Pancreas (tissue), 10 donors: ENCODE results near the gene CEP63. TPM values are rescaled to one million over a fixed set of nuclear protein-coding genes. Genes with fewer than 3 reads are reported as not detected.

Source experiments
- ATAC-seq, 4 donors: fragments of 200-7000 bp; cut with Tn5 transposase; one replicate each; pipeline versions ENCODE4 v1.8.0 to v1.9.1; 2020; ENCODE audit warnings: mild to moderate bottlenecking in 4 of 4, moderate library complexity in 4 of 4
- DNase-seq, 6 donors: peaks; one replicate each; pipeline ENCODE4 v3.0.0-alpha.2; 2020
- FAIRE-seq: peaks from 2 replicates; lab custom pipeline; 2012; peaks lifted over from hg19 to GRCh38; lab: Jason Lieb, UNC
- H3K27ac ChIP-seq, 4 donors: fragments of 200-600 bp; sonication (generic); 1 replicate in 3 of 4; 2 replicates in 1 of 4; pipeline versions ENCODE4 v1.5.0 to v1.8.0; 2020
- H3K27me3 ChIP-seq, 4 donors: fragments of 200-600 bp; one replicate each; pipeline ENCODE4 v1.8.0; 2021
- H3K36me3 ChIP-seq, 3 donors: fragments of 200-600 bp; sonication (generic) in 1 of 3; one replicate each; pipeline versions ENCODE4 v1.5.0 to v1.8.0; 2020 to 2021
- H3K4me1 ChIP-seq, 3 donors: fragments of 200-600 bp; one replicate each; pipeline ENCODE4 v1.8.0; 2021
- H3K4me3 ChIP-seq, 4 donors: fragments of 200-600 bp; sonication (generic) in 2 of 4; one replicate each; pipeline versions ENCODE4 v1.5.0 to v1.8.0; 2020 to 2021
- H3K9me3 ChIP-seq, 4 donors: fragments of 200-600 bp; one replicate each; pipeline ENCODE4 v1.8.0; 2021
- WGBS, 2 donors: extraction: QIAGEN DNeasy Blood & Tissue Kit; methylation state at CpG; one replicate each; pipeline ENCODE4 v1.1.7; 2013; 5-methylcytosine and 5-hydroxymethylcytosine counted together
- intact Hi-C, 3 donors: fragments of 100-400 bp; cut with DNase I; formaldehyde crosslinking; loops; one replicate each; pipeline versions ENCODE4 v1.11.1 to v1.14.2; 2022
- polyA plus RNA-seq, 2 donors: library from polyadenylated mRNA; stranded (reverse); fragments of 200-250 nt; gene quantifications; one replicate each; pipeline ENCODE4 v1.2.3, GENCODE V29; 2013
- total RNA-seq, 6 donors: library from RNA; stranded (reverse); fragmentation: NEBNext Ultra II Directional in 4 of 6; extraction: Animal tissue kit (Norgen Biotek cat#: 25700) in 4 of 6; gene quantifications; one replicate each; pipeline versions ENCODE4 v1.2.1 to v1.2.4, GENCODE V29; 2021 to 2023
- TF ChIP-seq, protein P1 (sequence below), 4 donors: fragments of 200-600 bp; sonication (generic) in 3 of 4; IDR thresholded peaks; one replicate each; pipeline versions ENCODE4 v1.5.0 to v1.8.0; 2021; ENCODE audit warnings: antibody characterized with exemption in 4 of 4
- donor health status: healthy with polysubstance abuse.
- donor health status: DM: no; HTN: no; CAD: no; lungs with moderate emphysema.
- donor health status: DM: no; HTN: no; CAD: no.
- donor health status: control.
- donor health status: control.
- donor health status: Bipolar disorder and iron deficiency.
- donor health status: DM: yes; HTN: yes; CAD: no.
- donor health status: DM: no; HTN: no; CAD: no.
- donor health status: DM: no; HTN: no; CAD: no.
- donor health status: DM: yes; HTN: yes; CAD: no.

CEP63 gene
- total and polyA plus RNA-seq, 8 donors: 8.9 to 17.2 (median 11.4) TPM

DNA sequence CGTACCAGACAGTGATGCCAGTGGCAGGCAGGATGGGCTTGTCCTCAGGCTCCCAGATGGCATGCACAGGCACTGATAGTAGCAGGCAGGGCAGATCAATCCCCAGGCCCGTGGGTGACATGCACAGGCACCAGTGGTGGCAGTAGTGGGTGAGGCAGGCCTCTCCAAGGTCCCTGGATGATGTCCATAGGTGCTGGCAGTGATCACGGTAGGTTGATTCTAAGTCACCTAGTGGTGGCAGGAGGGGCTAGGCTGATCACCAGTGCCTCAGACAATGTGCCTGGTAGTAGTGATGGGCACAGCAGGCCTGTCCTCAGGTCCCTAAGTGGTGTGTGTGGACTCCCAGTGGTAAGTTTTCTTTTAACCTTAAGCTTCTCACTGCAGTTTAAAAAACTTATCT, 19.6 kb downstream of the CEP63 start:
- DNase-seq (no peak), FAIRE-seq (no peak), ATAC-seq (no peak)
- Histone ChIP-seq H3K4me3 (no peak overlapping the region), H3K36me3 (peaks cover 0 to 3% (median 0%) of the 10 kb centered on the region in 3 donors), H3K4me1 (no peaks in the 10 kb centered on the region), H3K27ac (no peak overlapping the region), H3K9me3 (no peaks in the 10 kb centered on the region), H3K27me3 (no peaks in the 10 kb centered on the region)
- intact Hi-C loops: no loop called here
- TF ChIP-seq, protein P1, sequence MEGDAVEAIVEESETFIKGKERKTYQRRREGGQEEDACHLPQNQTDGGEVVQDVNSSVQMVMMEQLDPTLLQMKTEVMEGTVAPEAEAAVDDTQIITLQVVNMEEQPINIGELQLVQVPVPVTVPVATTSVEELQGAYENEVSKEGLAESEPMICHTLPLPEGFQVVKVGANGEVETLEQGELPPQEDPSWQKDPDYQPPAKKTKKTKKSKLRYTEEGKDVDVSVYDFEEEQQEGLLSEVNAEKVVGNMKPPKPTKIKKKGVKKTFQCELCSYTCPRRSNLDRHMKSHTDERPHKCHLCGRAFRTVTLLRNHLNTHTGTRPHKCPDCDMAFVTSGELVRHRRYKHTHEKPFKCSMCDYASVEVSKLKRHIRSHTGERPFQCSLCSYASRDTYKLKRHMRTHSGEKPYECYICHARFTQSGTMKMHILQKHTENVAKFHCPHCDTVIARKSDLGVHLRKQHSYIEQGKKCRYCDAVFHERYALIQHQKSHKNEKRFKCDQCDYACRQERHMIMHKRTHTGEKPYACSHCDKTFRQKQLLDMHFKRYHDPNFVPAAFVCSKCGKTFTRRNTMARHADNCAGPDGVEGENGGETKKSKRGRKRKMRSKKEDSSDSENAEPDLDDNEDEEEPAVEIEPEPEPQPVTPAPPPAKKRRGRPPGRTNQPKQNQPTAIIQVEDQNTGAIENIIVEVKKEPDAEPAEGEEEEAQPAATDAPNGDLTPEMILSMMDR (IDR thresholded peaks at IDR 0.05): no peak
- WGBS, 2 donors: 59 to 68% methylated on average over 3 of the region's 3 CpGs

DNA sequence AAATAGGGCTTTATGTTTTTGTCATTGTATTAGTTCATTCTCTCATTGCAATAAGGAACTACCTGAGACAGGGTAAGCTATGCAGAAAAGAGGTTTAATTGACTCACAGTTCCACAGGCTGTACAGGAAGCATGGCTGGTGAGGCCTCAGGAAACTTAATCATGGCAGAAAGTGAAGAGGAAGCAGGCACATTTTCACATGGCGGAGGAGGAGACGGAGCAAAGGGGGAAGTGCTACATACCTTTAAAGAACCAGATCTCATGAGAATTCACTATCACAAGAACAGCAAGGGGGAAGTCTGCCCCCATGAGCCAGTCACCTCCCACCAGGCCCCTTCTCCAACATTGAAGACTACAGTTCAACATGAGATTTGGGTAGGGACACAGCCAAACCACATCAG, 25.6 kb downstream of the CEP63 start:
- no peaks in the 10 kb centered on the region for H3K9me3 ChIP-seq
- no peak for ATAC-seq
- intact Hi-C loops: no loop called here

DNA sequence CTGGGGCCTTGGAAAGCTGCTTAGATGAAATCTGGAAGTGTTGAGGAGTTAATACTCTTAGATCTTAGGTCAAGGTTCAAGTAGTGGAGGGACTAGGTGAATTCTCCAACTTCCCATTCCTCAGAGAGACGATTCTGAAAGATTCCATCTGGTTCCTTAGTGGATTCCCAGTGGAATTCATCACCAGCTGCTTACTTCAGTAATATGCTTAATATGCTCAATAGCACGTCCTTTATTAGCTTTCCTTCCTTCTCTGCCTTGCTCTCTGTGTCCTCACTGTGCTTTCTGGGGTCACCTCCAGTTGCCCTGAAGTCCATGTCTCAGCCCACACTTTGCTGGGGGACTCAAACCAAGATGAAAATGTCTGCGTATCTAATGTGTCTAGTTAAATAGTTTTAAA, 31.0 kb downstream of the CEP63 start:
- no peaks in the 10 kb centered on the region for H3K4me1 ChIP-seq
- FAIRE-seq: no peak
- H3K9me3 ChIP-seq: no peaks in the 10 kb centered on the region
- ATAC-seq: no peak
- no peak for DNase-seq
- no peak overlapping the region for H3K4me3 ChIP-seq
- TF ChIP-seq, protein P1 (IDR thresholded peaks at IDR 0.05): no peak
- H3K36me3 ChIP-seq: no peaks in the 10 kb centered on the region
- intact Hi-C loops: no loop called here
- 84% methylated on average over 3 of the region's 3 CpGs for whole genome bisulfite sequencing, 2 donors
- no peaks in the 10 kb centered on the region for H3K27me3 ChIP-seq
- H3K27ac ChIP-seq: no peak overlapping the region

More for the DNA sequence above, 25.6 kb downstream of the CEP63 start:
- H3K4me3 ChIP-seq: no peak overlapping the region
- peaks cover 0 to 3% (median 0%) of the 10 kb centered on the region in 3 donors for H3K36me3 ChIP-seq
- H3K4me1 ChIP-seq: no peaks in the 10 kb centered on the region
- no peak for FAIRE-seq
- no peak for DNase-seq
- H3K27me3 ChIP-seq: no peaks in the 10 kb centered on the region
- H3K27ac ChIP-seq: no peak overlapping the region
- TF ChIP-seq, protein P1 (IDR thresholded peaks at IDR 0.05): no peak
- 90 to 96% methylated on average over 2 of the region's 2 CpGs for WGBS, 2 donors

DNA sequence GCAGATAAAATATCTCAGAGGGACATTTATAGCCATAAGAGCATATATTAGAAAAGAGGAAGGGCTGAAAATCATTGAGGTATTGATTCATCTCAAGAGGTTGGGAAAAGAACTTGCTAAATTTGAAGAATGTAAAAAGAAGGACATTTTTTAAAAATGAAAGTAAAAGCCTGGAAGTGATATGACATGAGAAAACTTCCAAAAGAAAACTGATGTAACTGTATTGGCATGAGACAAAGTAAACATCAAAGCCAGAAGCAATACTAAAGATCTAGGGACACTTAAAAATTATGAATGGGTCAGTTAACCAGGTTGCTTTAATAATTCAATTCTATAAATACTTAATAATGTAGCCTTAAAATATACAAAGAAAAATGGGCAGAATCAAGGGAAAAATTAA, 31.9 kb downstream of the CEP63 start:
- TF ChIP-seq, protein P1 (IDR thresholded peaks at IDR 0.05): no peak
- Histone ChIP-seq H3K4me1 (no peaks in the 10 kb centered on the region), H3K36me3 (no peaks in the 10 kb centered on the region), H3K27ac (no peak overlapping the region), H3K27me3 (no peaks in the 10 kb centered on the region), H3K9me3 (no peaks in the 10 kb centered on the region), H3K4me3 (no peak overlapping the region)
- FAIRE-seq (no peak), ATAC-seq (no peak), DNase-seq (no peak)
- intact Hi-C loops: no loop called here

DNA sequence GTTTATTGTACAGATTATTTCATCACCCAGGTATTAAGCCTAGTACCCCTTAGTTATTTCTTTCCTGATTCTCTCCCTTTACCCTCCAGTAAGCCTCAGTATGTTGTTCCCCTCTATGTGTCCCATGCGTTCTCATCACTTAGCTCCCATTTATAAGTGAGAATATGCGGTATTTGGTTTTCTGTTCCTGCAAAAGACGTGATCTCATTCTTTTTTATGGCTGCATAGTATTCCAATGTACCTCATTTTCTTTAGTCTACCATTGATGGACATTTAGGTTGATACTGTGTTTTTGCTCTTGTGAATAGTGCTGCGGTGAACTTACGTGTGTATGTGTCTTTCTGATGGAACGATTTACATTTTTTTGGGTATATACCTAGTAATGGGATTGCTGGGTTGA, 36.7 kb downstream of the CEP63 start:
- WGBS, 2 donors: 97 to 98% methylated on average over 6 of the region's 6 CpGs
- Histone ChIP-seq H3K36me3 (no peaks in the 10 kb centered on the region), H3K4me3 (no peak overlapping the region), H3K4me1 (no peaks in the 10 kb centered on the region), H3K9me3 (no peaks in the 10 kb centered on the region), H3K27me3 (no peaks in the 10 kb centered on the region), H3K27ac (no peak overlapping the region)
- TF ChIP-seq, protein P1 (IDR thresholded peaks at IDR 0.05): no peak
- intact Hi-C loops: no loop called here
- FAIRE-seq (no peak), DNase-seq (no peak), ATAC-seq (no peak)
